HG03571 (cell line): Measurements from ENCODE around the gene RABEP2.
A peak's percentile ranks its signal among the peaks of the same experiment; 100 is the strongest.
"Not testable (repeated sequence)": the region's sequence is repeated elsewhere in the genome, so short reads cannot be mapped to it uniquely, and the experiment has no call there.

ENCODE experiments used
- ATAC-seq: cut with Tn5 transposase; IDR thresholded peaks from one replicate; pipeline ENCODE4 v1.9.1; 2021; ENCODE audit not compliant: unreplicated experiment

Gene RABEP2

GRCh38 chr16:28932339-28933141, 7.5 kb upstream of the RABEP2 start:
- no peak for ATAC-seq

- no peak for ATAC-seq
These were observed 6.8 kb upstream of the RABEP2 start, which contains the start of gene CD19 for GRCh38 chr16:28931801-28932225. CD19 (plus strand) TSS chr16:28931971; CDS start chr16:28932001, 30 bp downstream.

- ATAC-seq = no peak
These were observed 5.6 kb upstream of the RABEP2 start for GRCh38 chr16:28930652-28931051.

- ATAC-seq = no peak
These were observed 5.2 kb upstream of the RABEP2 start for GRCh38 chr16:28930203-28930602.

- ATAC-seq = no peak
These were observed 2.8 kb upstream of the RABEP2 start for GRCh38 chr16:28927815-28928214.

GRCh38 chr16:28926284-28926683, 1.2 kb upstream of the RABEP2 start:
- not testable (repeated sequence) for ATAC-seq

- ATAC-seq = peak; percentile 10
These were observed 569 bp upstream of the RABEP2 start for GRCh38 chr16:28925386-28926228.

- ATAC-seq = no peak
These were observed 658 bp downstream of the RABEP2 start for GRCh38 chr16:28924399-28924761.

GRCh38 chr16:28923652-28924398, 1.2 kb downstream of the RABEP2 start:
- ATAC-seq = peak; percentile 50

GRCh38 chr16:28923231-28923587, 1.8 kb downstream of the RABEP2 start:
- ATAC-seq = no peak

- ATAC-seq = no peak
These were observed 6.3 kb downstream of the RABEP2 start for GRCh38 chr16:28918698-28919097.

GRCh38 chr16:28917095-28917494, 7.9 kb downstream of the RABEP2 start:
- no peak for ATAC-seq

- ATAC-seq = no peak
These were observed 9.9 kb downstream of the RABEP2 start for GRCh38 chr16:28915181-28915580.

- ATAC-seq = no peak
These were observed 10.9 kb downstream of the RABEP2 start for GRCh38 chr16:28913946-28914724.

GRCh38 chr16:28912558-28912957, 12.5 kb downstream of the RABEP2 start:
- no peak for ATAC-seq

GRCh38 chr16:28910086-28911031, 14.7 kb downstream of the RABEP2 start:
- no peak for ATAC-seq

GRCh38 chr16:28905800-28906372, 19.2 kb downstream of the RABEP2 start:
- ATAC-seq = no peak

- ATAC-seq = no peak
These were observed 19.7 kb downstream of the RABEP2 start for GRCh38 chr16:28905229-28905754.

GRCh38 chr16:28904828-28905227, 20.2 kb downstream of the RABEP2 start:
- no peak for ATAC-seq
